Esophagus muscularis mucosa (tissue), 4 donors: ENCODE data around the gene CARMIL1. TPM values are rescaled to one million over a fixed set of nuclear protein-coding genes. Genes with fewer than 3 reads are reported as not detected.

Experiments used
- DNase-seq: peaks from one replicate; pipeline ENCODE4 v3.0.0-alpha.2; 2017; ENCODE audit errors: extremely low spot score
- H3K27ac ChIP-seq, 4 donors: fragments of 200-600 bp; sonication (generic); replicated peaks in 1 of 4; 1 replicate in 3 of 4; 2 replicates in 1 of 4; pipeline ENCODE4 v1.5.1; 2016 to 2019; ENCODE audit warnings: mild to moderate bottlenecking in 1 of 4
- H3K27me3 ChIP-seq, 4 donors: fragments of 200-600 bp; sonication (generic); one replicate each; pipeline versions ENCODE4 v1.5.1 to v1.6.0; 2016 to 2019
- H3K36me3 ChIP-seq, 4 donors: fragments of 200-600 bp; sonication (generic); one replicate each; pipeline ENCODE4 v1.5.1; 2016 to 2019
- H3K4me1 ChIP-seq, 4 donors: fragments of 200-600 bp; sonication (generic); one replicate each; pipeline ENCODE4 v1.5.1; 2016 to 2019
- H3K4me3 ChIP-seq, 4 donors: fragments of 200-600 bp; sonication (generic); 1 replicate in 2 of 4; 2 replicates in 2 of 4; pipeline ENCODE4 v1.5.1; 2016 to 2019; ENCODE audit warnings: mild to moderate bottlenecking in 4 of 4, moderate library complexity in 1 of 4
- H3K9me3 ChIP-seq, 4 donors: fragments of 200-600 bp; sonication (generic); 1 replicate in 3 of 4; 2 replicates in 1 of 4; pipeline ENCODE4 v1.5.1; 2016 to 2019
- CTCF ChIP-seq, 3 experiments: fragments of 200-600 bp in 2 of 3; fragments of 450-650 bp in 1 of 3; sonication (generic) in 2 of 3; IDR thresholded peaks; one replicate each; pipeline ENCODE4 v1.5.1; 2017 to 2019; ENCODE audit warnings: antibody characterized with exemption in 3 of 3, mild to moderate bottlenecking in 2 of 3, moderate library complexity in 1 of 3
- EP300 ChIP-seq: sonication (generic); formaldehyde crosslinking; IDR thresholded peaks from one replicate; pipeline ENCODE4 v1.6.1; 2017; ENCODE audit warnings: antibody characterized with exemption
- POLR2A ChIP-seq: fragments of 450-650 bp; IDR thresholded peaks from one replicate; pipeline ENCODE4 v1.6.1; 2017; ENCODE audit warnings: antibody characterized with exemption, moderate library complexity, mild to moderate bottlenecking, low read depth
- POLR2AphosphoS5 ChIP-seq, 2 donors: sonication (generic); formaldehyde crosslinking; IDR thresholded peaks; one replicate each; pipeline ENCODE4 v1.6.1; 2017; ENCODE audit warnings: antibody characterized with exemption in 2 of 2
- WGBS: methylation state at CpG from one replicate; pipeline ENCODE4 v1.1.5; 2018; 5-methylcytosine and 5-hydroxymethylcytosine counted together
- intact Hi-C: fragments of 100-400 bp; cut with DNase I; formaldehyde crosslinking; loops from one replicate; pipeline ENCODE4 v1.15.1; 2023
- total RNA-seq, 4 donors: library from RNA; depleted of rRNA; stranded (reverse); fragments of >200 nt; gene quantifications; one replicate each; pipeline versions ENCODE4 v1.1.0 to v1.2.1, GENCODE V29; 2016

The CARMIL1 gene
- total RNA-seq, 4 donors from 2014 or later: 10.0 to 12.1 (median 11.1) TPM

DNA sequence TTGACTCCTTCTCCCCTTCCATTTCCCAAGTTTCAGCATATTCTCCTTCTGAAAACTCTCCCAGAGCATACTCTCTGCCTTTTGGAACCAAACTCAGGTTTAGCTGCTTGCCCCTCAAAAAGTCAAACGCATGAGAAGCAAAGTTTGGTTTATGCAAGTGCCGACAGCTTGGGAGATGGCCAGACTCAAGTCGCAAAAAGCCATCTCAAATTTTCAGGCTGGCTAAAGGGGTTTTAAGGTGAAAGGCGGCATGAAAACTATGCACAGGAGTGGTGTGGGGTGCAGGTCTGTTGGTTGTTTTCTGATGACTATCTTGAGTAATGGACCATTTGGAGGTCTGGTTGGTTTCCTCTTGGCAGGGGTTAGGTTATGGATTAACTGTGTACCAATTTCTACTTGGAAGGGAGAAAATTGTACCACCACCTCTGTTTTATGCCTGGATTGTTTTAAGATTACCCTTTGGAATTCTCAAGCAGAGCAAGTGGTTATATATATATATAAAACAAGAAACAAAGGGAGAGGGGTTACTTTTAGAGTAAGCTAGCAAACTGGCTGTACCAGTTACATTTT, 320.4 kb downstream of the CARMIL1 start:
- Histone ChIP-seq H3K4me1 (no peaks in the 10 kb centered on the region), H3K4me3 (no peak overlapping the region), H3K27me3 (no peaks in the 10 kb centered on the region), H3K9me3 (no peaks in the 10 kb centered on the region), H3K36me3 (peaks cover 0 to 4% (median 0%) of the 10 kb centered on the region in 4 donors), H3K27ac (no peak overlapping the region)
- DNase-seq: no peak
- WGBS: 77% methylated on average over 4 of the region's 4 CpGs
- no peak for TF ChIP-seq POLR2AphosphoS5 (IDR thresholded peaks at IDR 0.05)
- no peak for TF ChIP-seq CTCF (IDR thresholded peaks at IDR 0.05)
- no peak for TF ChIP-seq EP300
- TF ChIP-seq POLR2A: no peak
- intact Hi-C loops: loop anchor here (5.0 kb wide), 1 partner anchor 332 kb away; no protein-coding TSS in a partner anchor

- Histone ChIP-seq H3K27ac (no peak overlapping the region), H3K4me3 (no peak overlapping the region), H3K36me3 (peaks cover 0 to 4% (median 0%) of the 10 kb centered on the region in 4 donors), H3K9me3 (no peaks in the 10 kb centered on the region), H3K4me1 (no peaks in the 10 kb centered on the region), H3K27me3 (no peaks in the 10 kb centered on the region)
- intact Hi-C loops: loop anchor here (5.0 kb wide), 1 partner anchor 335 kb away; no protein-coding TSS in a partner anchor
- WGBS: 28% methylated on average over 4 of the region's 4 CpGs
- TF ChIP-seq POLR2A (no peak), CTCF (IDR thresholded peaks at IDR 0.05) (peak; percentile 47 to 62 (median 56)), POLR2AphosphoS5 (IDR thresholded peaks at IDR 0.05) (no peak), EP300 (no peak)
- DNase-seq: no peak
These were observed 322.9 kb downstream of the CARMIL1 start for GRCh38 chr6:25601800-25602673.

DNA sequence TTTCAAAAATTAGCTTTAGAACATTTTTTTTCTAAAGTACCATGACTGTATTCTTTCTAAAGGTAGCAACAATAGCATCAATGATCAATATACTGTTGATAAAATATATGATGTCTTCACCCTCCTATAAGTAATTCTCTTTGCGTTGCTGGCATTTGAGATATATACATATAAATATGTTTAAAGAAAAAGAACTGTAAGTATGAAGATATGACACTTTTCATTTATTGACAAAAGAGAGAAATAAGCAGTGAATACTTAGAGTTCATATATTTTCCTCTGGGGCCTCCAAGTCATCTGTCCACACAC, 323.5 kb downstream of the CARMIL1 start:
- no peak overlapping the region for H3K4me3 ChIP-seq
- WGBS: 92% methylated on average over 1 of the region's 1 CpG
- no peaks in the 10 kb centered on the region for H3K4me1 ChIP-seq
- DNase-seq: no peak
- no peak overlapping the region for H3K27ac ChIP-seq
- TF ChIP-seq POLR2AphosphoS5 (IDR thresholded peaks at IDR 0.05) (no peak), POLR2A (no peak), CTCF (IDR thresholded peaks at IDR 0.05) (no peak), EP300 (no peak)
- intact Hi-C loops: loop anchor here (5.0 kb wide), 1 partner anchor 335 kb away; no protein-coding TSS in a partner anchor
- H3K9me3 ChIP-seq: no peaks in the 10 kb centered on the region
- no peaks in the 10 kb centered on the region for H3K27me3 ChIP-seq
- peaks cover 0 to 4% (median 0%) of the 10 kb centered on the region in 4 donors for H3K36me3 ChIP-seq

DNA sequence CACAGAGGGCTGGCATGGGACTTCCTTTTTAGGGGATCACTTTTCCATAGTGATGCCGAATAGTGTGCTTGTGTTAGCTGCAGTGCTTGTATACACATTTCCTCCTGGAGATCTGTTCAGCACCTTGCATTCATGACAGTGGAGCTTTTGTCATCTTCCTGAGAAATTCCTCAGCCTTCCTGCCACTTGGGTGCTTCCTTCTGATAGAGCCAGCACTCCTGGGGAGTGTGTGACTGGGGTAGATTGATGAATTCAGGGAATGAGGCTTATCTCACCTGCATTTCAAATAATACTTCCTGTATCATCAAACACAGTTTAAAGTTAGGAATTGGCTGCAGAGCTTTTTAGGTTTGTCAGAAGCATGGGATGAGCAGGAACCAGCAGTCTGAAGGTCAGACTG, 324.1 kb downstream of the CARMIL1 start:
- intact Hi-C loops: loop anchor here (5.0 kb wide), 1 partner anchor 336 kb away; no protein-coding TSS in a partner anchor
- no peak overlapping the region for H3K27ac ChIP-seq
- H3K36me3 ChIP-seq: peaks cover 0 to 4% (median 0%) of the 10 kb centered on the region in 4 donors
- no peaks in the 10 kb centered on the region for H3K9me3 ChIP-seq
- 100% methylated on average over 1 of the region's 1 CpG for WGBS
- no peak for DNase-seq
- no peaks in the 10 kb centered on the region for H3K27me3 ChIP-seq
- H3K4me3 ChIP-seq: no peak overlapping the region
- H3K4me1 ChIP-seq: no peaks in the 10 kb centered on the region
- TF ChIP-seq EP300 (no peak), POLR2AphosphoS5 (IDR thresholded peaks at IDR 0.05) (no peak), POLR2A (no peak), CTCF (IDR thresholded peaks at IDR 0.05) (no peak)
